Upper lobe of left lung (tissue), 4 donors: Measurements from ENCODE around the gene SORCS1.

Experiments
- POLR2AphosphoS5 ChIP-seq, 2 donors: sonication (generic); formaldehyde crosslinking; IDR thresholded peaks; one replicate each; pipeline ENCODE4 v1.5.1; 2017; ENCODE audit warnings: antibody characterized with exemption in 2 of 2
- TF ChIP-seq, protein P1 (sequence below), 6 experiments: fragments of 450-650 bp in 4 of 6; fragments of 200-600 bp in 2 of 6; sonication (generic) in 2 of 6; IDR thresholded peaks; one replicate each; pipeline ENCODE4 v1.5.1; 2016 to 2019; ENCODE audit warnings: antibody characterized with exemption in 6 of 6

DNA sequence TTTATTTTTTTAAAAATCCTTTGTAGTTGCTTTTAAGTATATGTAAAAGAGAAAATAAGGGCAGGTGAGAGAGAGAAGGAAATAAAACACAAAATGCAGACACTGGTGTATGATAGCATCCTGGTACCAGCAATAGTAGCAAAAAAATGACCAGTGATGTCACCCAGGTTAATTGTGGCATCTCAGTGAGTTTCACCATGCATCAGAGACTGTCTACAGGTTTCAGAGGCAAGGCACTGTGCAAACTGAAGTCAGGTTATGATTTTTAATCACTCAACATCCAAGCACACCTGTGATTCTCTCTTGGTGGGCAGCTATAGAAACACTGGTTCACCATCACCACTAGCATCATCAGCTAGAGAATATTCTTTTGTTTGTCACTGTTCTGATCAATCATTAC, 509.3 kb downstream of the SORCS1 start:
- TF ChIP-seq, protein P1, sequence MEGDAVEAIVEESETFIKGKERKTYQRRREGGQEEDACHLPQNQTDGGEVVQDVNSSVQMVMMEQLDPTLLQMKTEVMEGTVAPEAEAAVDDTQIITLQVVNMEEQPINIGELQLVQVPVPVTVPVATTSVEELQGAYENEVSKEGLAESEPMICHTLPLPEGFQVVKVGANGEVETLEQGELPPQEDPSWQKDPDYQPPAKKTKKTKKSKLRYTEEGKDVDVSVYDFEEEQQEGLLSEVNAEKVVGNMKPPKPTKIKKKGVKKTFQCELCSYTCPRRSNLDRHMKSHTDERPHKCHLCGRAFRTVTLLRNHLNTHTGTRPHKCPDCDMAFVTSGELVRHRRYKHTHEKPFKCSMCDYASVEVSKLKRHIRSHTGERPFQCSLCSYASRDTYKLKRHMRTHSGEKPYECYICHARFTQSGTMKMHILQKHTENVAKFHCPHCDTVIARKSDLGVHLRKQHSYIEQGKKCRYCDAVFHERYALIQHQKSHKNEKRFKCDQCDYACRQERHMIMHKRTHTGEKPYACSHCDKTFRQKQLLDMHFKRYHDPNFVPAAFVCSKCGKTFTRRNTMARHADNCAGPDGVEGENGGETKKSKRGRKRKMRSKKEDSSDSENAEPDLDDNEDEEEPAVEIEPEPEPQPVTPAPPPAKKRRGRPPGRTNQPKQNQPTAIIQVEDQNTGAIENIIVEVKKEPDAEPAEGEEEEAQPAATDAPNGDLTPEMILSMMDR (IDR thresholded peaks at IDR 0.05), result no peak
- no peak for TF ChIP-seq POLR2AphosphoS5 (IDR thresholded peaks at IDR 0.05)
